HL-60 (cell line): ENCODE data around the gene ASCC2.
"Not testable (repeated sequence)": the region's sequence is repeated elsewhere in the genome, so short reads cannot be mapped to it uniquely, and the experiment has no call there.

Experiments used
- DNase-seq, 2 experiments: peaks; one replicate each; pipeline ENCODE4 v3.0.0-alpha.2; 2010 to 2020; ENCODE audit warnings: low read depth in 1 of 2, low spot score in 1 of 2
- H3K27ac ChIP-seq: fragments of 250-450 bp; sonication (Bioruptor Pico); replicated peaks from 2 replicates; pipeline ENCODE4 v1.5.1; 2020; ENCODE audit warnings: mild to moderate bottlenecking, moderate library complexity
- H3K27me3 ChIP-seq: fragments of 250-450 bp; sonication (Bioruptor Pico); 2 replicates; pipeline ENCODE4 v1.5.1; 2021; ENCODE audit warnings: mild to moderate bottlenecking, moderate library complexity; ENCODE audit not compliant: insufficient read depth, poor library complexity, severe bottlenecking
- H3K4me3 ChIP-seq: replicated peaks from 2 replicates; pipeline ENCODE4 v1.5.1; 2011; ENCODE audit warnings: mild to moderate bottlenecking, control low read depth, low read length; ENCODE audit not compliant: insufficient read depth
- GABPA ChIP-seq: IDR thresholded peaks from 2 replicates; pipeline ENCODE4 v1.6.1; 2012; ENCODE audit warnings: low read depth
- POLR2AphosphoS5 ChIP-seq: IDR thresholded peaks from 2 replicates; pipeline ENCODE4 v1.6.1; 2012; ENCODE audit warnings: low read depth
- REST ChIP-seq: IDR thresholded peaks from 2 replicates; pipeline ENCODE4 v1.6.1; 2012; ENCODE audit warnings: low read depth; ENCODE audit not compliant: insufficient replicate concordance
- SPI1 ChIP-seq: IDR thresholded peaks from 2 replicates; pipeline ENCODE4 v1.6.1; 2012; ENCODE audit warnings: low read depth, mild to moderate bottlenecking, borderline replicate concordance
- TF ChIP-seq, protein P1 (sequence below): IDR thresholded peaks from one replicate; pipeline ENCODE4 v1.5.1; 2011; ENCODE audit warnings: low read length, control low read depth, inconsistent platforms; ENCODE audit not compliant: insufficient read depth

ASCC2 gene

GRCh38 chr22:29860006-29860766 is 22.1 kb upstream of the ASCC2 start:
- Histone ChIP-seq H3K27ac (peak overlapping the region; percentile 44), H3K27me3 (no peaks in the 10 kb centered on the region), H3K4me3 (no peak overlapping the region)
- DNase-seq = peak; percentile 23 to 76
- TF ChIP-seq SPI1 (no peak), GABPA (no peak), POLR2AphosphoS5 (no peak), REST (no peak)
- TF ChIP-seq, protein P1, sequence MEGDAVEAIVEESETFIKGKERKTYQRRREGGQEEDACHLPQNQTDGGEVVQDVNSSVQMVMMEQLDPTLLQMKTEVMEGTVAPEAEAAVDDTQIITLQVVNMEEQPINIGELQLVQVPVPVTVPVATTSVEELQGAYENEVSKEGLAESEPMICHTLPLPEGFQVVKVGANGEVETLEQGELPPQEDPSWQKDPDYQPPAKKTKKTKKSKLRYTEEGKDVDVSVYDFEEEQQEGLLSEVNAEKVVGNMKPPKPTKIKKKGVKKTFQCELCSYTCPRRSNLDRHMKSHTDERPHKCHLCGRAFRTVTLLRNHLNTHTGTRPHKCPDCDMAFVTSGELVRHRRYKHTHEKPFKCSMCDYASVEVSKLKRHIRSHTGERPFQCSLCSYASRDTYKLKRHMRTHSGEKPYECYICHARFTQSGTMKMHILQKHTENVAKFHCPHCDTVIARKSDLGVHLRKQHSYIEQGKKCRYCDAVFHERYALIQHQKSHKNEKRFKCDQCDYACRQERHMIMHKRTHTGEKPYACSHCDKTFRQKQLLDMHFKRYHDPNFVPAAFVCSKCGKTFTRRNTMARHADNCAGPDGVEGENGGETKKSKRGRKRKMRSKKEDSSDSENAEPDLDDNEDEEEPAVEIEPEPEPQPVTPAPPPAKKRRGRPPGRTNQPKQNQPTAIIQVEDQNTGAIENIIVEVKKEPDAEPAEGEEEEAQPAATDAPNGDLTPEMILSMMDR = no peak

GRCh38 chr22:29859030-29859429 is 21.0 kb upstream of the ASCC2 start:
- not testable (repeated sequence) for DNase-seq, H3K27me3 ChIP-seq, H3K27ac ChIP-seq, H3K4me3 ChIP-seq

GRCh38 chr22:29856496-29856895 is 18.4 kb upstream of the ASCC2 start:
- TF ChIP-seq REST (no peak), GABPA (no peak), SPI1 (no peak), POLR2AphosphoS5 (no peak)
- TF ChIP-seq, protein P1 = no peak
- H3K27ac ChIP-seq = no peak overlapping the region
- no peak for DNase-seq
- H3K27me3 ChIP-seq = no peaks in the 10 kb centered on the region
- no peak overlapping the region for H3K4me3 ChIP-seq

- Histone ChIP-seq H3K27me3 (no peaks in the 10 kb centered on the region), H3K27ac (peak overlapping the region; percentile 49), H3K4me3 (no peak overlapping the region)
- no peak for TF ChIP-seq GABPA
- peak; percentile 19; the same call in 1 of the 2 replicates for TF ChIP-seq SPI1
- peak in 1 of 2 experiments; percentile 75 for DNase-seq
Measured at GRCh38 chr22:29855611-29856181, 17.6 kb upstream of the ASCC2 start.

DNA sequence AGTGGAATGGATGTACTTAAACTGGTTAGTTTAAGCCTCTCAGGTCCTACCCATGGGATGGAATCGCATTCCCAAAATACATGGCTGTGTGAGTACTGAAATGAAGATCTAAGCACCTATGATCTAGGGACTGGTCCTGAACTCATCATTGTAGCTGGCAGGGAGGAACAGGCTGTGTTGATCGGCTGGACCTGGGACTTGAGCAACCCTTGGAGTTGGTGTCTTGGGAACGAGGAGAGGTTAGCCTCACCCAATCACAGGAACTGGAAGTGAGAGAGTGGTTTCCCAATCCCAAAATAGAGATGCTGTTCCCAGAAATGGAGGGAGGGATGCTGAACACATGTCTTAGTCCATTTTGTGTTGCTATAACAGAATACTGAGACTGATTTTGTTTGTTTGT is 16.4 kb upstream of the ASCC2 start:
- Histone ChIP-seq H3K4me3 (no peak overlapping the region), H3K27ac (no peak overlapping the region), H3K27me3 (no peaks in the 10 kb centered on the region)
- TF ChIP-seq GABPA (no peak), REST (no peak), SPI1 (no peak), POLR2AphosphoS5 (no peak)
- TF ChIP-seq, protein P1 = no peak
- no peak for DNase-seq
